HepG2 (cell line): ENCODE data around the gene RABGAP1.

Experiments used
- ATF2 ChIP-seq: sonication (generic); formaldehyde crosslinking; IDR thresholded peaks from 2 replicates; pipeline ENCODE4 v1.4.0; 2020; ENCODE audit warnings: missing genetic modification reagents
- KDM5B ChIP-seq: sonication (generic); formaldehyde crosslinking; IDR thresholded peaks from 2 replicates; pipeline ENCODE4 v1.4.0; 2020; ENCODE audit warnings: missing genetic modification reagents, mild to moderate bottlenecking, borderline replicate concordance
- MXI1 ChIP-seq: IDR thresholded peaks from 3 replicates; pipeline ENCODE4 v1.6.1; 2012; ENCODE audit warnings: low read depth, low read length, inconsistent platforms, borderline replicate concordance
- ZNF660 ChIP-seq: sonication (generic); formaldehyde crosslinking; IDR thresholded peaks from 2 replicates; pipeline ENCODE4 v1.5.1; 2020; ENCODE audit warnings: mild to moderate bottlenecking, low read depth, missing genetic modification reagents, borderline replicate concordance

GRCh38 chr9:123073991-123074422, 133.2 kb downstream of the RABGAP1 start:
- no peak for TF ChIP-seq KDM5B
- TF ChIP-seq MXI1: no peak
- no peak for TF ChIP-seq ATF2 (CRISPR knock-in tag)
- TF ChIP-seq ZNF660 (CRISPR knock-in tag): no peak
